Measurements from ENCODE around the gene DYDC2.
"Not testable (repeated sequence)": the region's sequence is repeated elsewhere in the genome, so short reads cannot be mapped to it uniquely, and the experiment has no call there.

- TF ChIP-seq POLR2A, CTCF, EP300, POLR2AphosphoS5 (IDR thresholded peaks at IDR 0.05): not testable (repeated sequence)
These were observed 60.7 kb downstream of the DYDC2 start for GRCh38 chr10:80417256-80417655.
